Measurements from ENCODE around the gene NAA40.

- TF ChIP-seq POLR2A (IDR thresholded peaks at IDR 0.05; ENCODE audit: low read length), result peak; percentile 94
- no peak for TF ChIP-seq GATA1 (IDR thresholded peaks at IDR 0.05; ENCODE audit: low read depth, low read length)
These were observed 35.7 kb downstream of the NAA40 start, which contains the start of gene COX8A for GRCh38 chr11:63974259-63975143.

All from erythroblast (primary cell).